ENCODE results near the gene ICAM2.

- TF ChIP-seq, protein P1, sequence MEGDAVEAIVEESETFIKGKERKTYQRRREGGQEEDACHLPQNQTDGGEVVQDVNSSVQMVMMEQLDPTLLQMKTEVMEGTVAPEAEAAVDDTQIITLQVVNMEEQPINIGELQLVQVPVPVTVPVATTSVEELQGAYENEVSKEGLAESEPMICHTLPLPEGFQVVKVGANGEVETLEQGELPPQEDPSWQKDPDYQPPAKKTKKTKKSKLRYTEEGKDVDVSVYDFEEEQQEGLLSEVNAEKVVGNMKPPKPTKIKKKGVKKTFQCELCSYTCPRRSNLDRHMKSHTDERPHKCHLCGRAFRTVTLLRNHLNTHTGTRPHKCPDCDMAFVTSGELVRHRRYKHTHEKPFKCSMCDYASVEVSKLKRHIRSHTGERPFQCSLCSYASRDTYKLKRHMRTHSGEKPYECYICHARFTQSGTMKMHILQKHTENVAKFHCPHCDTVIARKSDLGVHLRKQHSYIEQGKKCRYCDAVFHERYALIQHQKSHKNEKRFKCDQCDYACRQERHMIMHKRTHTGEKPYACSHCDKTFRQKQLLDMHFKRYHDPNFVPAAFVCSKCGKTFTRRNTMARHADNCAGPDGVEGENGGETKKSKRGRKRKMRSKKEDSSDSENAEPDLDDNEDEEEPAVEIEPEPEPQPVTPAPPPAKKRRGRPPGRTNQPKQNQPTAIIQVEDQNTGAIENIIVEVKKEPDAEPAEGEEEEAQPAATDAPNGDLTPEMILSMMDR (IDR thresholded peaks at IDR 0.05), result no peak
- TF ChIP-seq POLR2A (IDR thresholded peaks at IDR 0.05), result no peak
Measured at GRCh38 chr17:63960006-63960405, 60.4 kb downstream of the ICAM2 start.

Data from ovary (tissue), 3 donors.